K562 (cell line): ENCODE data around the gene VPS26A. TPM values are rescaled to one million over a fixed set of nuclear protein-coding genes. Genes with fewer than 3 reads are reported as not detected.

Source experiments
- BACH1 ChIP-seq: fragments of 200-800 bp; sonication (Bioruptor generic); IDR thresholded peaks from 2 replicates; pipeline ENCODE4 v1.6.1; 2016; ENCODE audit warnings: missing genetic modification characterization, missing compliant biosample characterization
- DDX20 ChIP-seq: fragments of 450-650 bp; IDR thresholded peaks from 2 replicates; pipeline ENCODE4 v1.6.1; 2016; ENCODE audit warnings: missing genetic modification characterization, low read depth, mild to moderate bottlenecking, missing compliant biosample characterization, moderate library complexity
- E2F5 ChIP-seq: sonication (generic); formaldehyde crosslinking; IDR thresholded peaks from 2 replicates; pipeline ENCODE4 v1.8.0; 2022; ENCODE audit warnings: mild to moderate bottlenecking, missing genetic modification reagents
- EGR1 ChIP-seq: fragments of 450-650 bp; conservative IDR thresholded peaks from 2 replicates; pipeline ENCODE4 v1.6.1; 2017; ENCODE audit warnings: mild to moderate bottlenecking
- HNRNPLL ChIP-seq: fragments of 200-400 bp; formaldehyde crosslinking; IDR thresholded peaks from 2 replicates; pipeline ENCODE4 v1.6.1; 2017; ENCODE audit warnings: low read length, low read depth, mild to moderate bottlenecking; ENCODE audit not compliant: poor library complexity, severe bottlenecking
- KDM1A ChIP-seq, 2 experiments: fragments of 450-650 bp; IDR thresholded peaks; 2 replicates each; pipeline ENCODE4 v1.6.1; 2016; ENCODE audit warnings: mild to moderate bottlenecking in 2 of 2
- NONO ChIP-seq, 2 experiments: fragments of 200-400 bp in 1 of 2; fragments of 450-650 bp in 1 of 2; formaldehyde crosslinking in 1 of 2; IDR thresholded peaks; 2 replicates each; pipeline ENCODE4 v1.6.1; 2017; ENCODE audit warnings: low read depth in 2 of 2, mild to moderate bottlenecking in 2 of 2, moderate library complexity in 2 of 2, low read length in 1 of 2
- NUFIP1 ChIP-seq: fragments of 450-650 bp; IDR thresholded peaks from 2 replicates; pipeline ENCODE4 v1.6.1; 2018; ENCODE audit not compliant: partially characterized antibody
- RBBP5 ChIP-seq: fragments of 200-600 bp; sonication (generic); IDR thresholded peaks from 2 replicates; pipeline ENCODE4 v1.6.1; 2012; ENCODE audit warnings: borderline replicate concordance, mild to moderate bottlenecking, low read length, control low read depth, inconsistent platforms; ENCODE audit not compliant: insufficient read depth, poor library complexity, severe bottlenecking
- SLC30A9 ChIP-seq: fragments of 250-450 bp; sonication (Bioruptor Pico); IDR thresholded peaks from 2 replicates; pipeline ENCODE4 v1.8.0; 2022; ENCODE audit warnings: mild to moderate bottlenecking, moderate library complexity
- SMARCA5 ChIP-seq: fragments of 450-650 bp; IDR thresholded peaks from 2 replicates; pipeline ENCODE4 v1.6.1; 2016
- SMARCE1 ChIP-seq: fragments of 450-650 bp; IDR thresholded peaks from 2 replicates; pipeline ENCODE4 v1.7.1; 2016; ENCODE audit warnings: mild to moderate bottlenecking
- SNIP1 ChIP-seq: fragments of 450-650 bp; IDR thresholded peaks from 2 replicates; pipeline ENCODE4 v1.7.1; 2017; ENCODE audit warnings: low read depth, mild to moderate bottlenecking
- UBTF ChIP-seq, 2 experiments: IDR thresholded peaks; 2 replicates each; pipeline ENCODE4 v1.6.1; 2012; ENCODE audit warnings: improper control_type of control experiment in 2 of 2, low read depth in 2 of 2, low read length in 2 of 2, borderline replicate concordance in 1 of 2
- ZBTB34 ChIP-seq: fragments of 250-450 bp; sonication (Bioruptor Pico); IDR thresholded peaks from 2 replicates; pipeline ENCODE4 v1.8.0; 2021; ENCODE audit warnings: mild to moderate bottlenecking, moderate library complexity
- ZBTB7A ChIP-seq: IDR thresholded peaks from 2 replicates; pipeline ENCODE4 v1.6.1; 2011; ENCODE audit warnings: low read depth, mild to moderate bottlenecking, low read length, moderate library complexity, borderline replicate concordance; ENCODE audit not compliant: control insufficient read depth
- ZBTB9 ChIP-seq: fragments of 450-650 bp; formaldehyde crosslinking; IDR thresholded peaks from 2 replicates; pipeline ENCODE4 v1.4.0; 2020; ENCODE audit warnings: mild to moderate bottlenecking, moderate library complexity
- ZFP36 ChIP-seq: fragments of 150-350 bp; IDR thresholded peaks from 2 replicates; pipeline ENCODE4 v1.6.1; 2018; ENCODE audit warnings: low read length, low read depth; ENCODE audit not compliant: partially characterized antibody
- ZNF140 ChIP-seq: fragments of 250-450 bp; sonication (Bioruptor Pico); IDR thresholded peaks from 2 replicates; pipeline ENCODE4 v1.8.0; 2021; ENCODE audit warnings: moderate library complexity, mild to moderate bottlenecking, inconsistent platforms
- ZNF24 ChIP-seq: fragments of 450-650 bp; IDR thresholded peaks from 2 replicates; pipeline ENCODE4 v1.6.1; 2016
- ZNF408 ChIP-seq: fragments of 250-450 bp; sonication (Bioruptor Pico); IDR thresholded peaks from 2 replicates; pipeline ENCODE4 v1.4.0; 2020; ENCODE audit warnings: low read depth, mild to moderate bottlenecking, moderate library complexity
- polyA plus RNA-seq, 8 experiments: library from polyadenylated mRNA; depleted of rRNA in 4 of 8; stranded (reverse) in 5 of 8; unstranded in 3 of 8; fragments of >200 nt; fragmentation: Nextera tagmentation in 2 of 8; fragmentation: Illumina TruSeq in 1 of 8; extraction: Ambion mirVana in 2 of 8; extraction: Trizol in 1 of 8; gene quantifications; 2 replicates each; pipeline versions ENCODE4 v1.2.1 to v1.2.3, GENCODE V29; 2011 to 2014; ENCODE audit warnings: inconsistent platforms in 1 of 8, missing spikeins in 1 of 8
- total RNA-seq, 7 experiments: library from RNA; depleted of rRNA in 6 of 7; stranded (reverse); fragments of >200 nt in 6 of 7; fragmentation: Illumina TruSeq in 2 of 7; extraction: Trizol in 2 of 7; gene quantifications; 2 replicates each; pipeline versions ENCODE4 v1.2.1 to v1.2.3, GENCODE V29; 2011 to 2021; ENCODE audit warnings: low replicate concordance in 1 of 7

Gene VPS26A
- total and polyA plus RNA-seq, 9 of the 15 experiments (the other 6 are each of a cell fraction or from before 2014, with no cell fraction given) = 47.1 to 137 (median 69.3) TPM

GRCh38 chr10:69088801-69089501, 35.0 kb upstream of the VPS26A start (continued):
- TF ChIP-seq UBTF (IDR thresholded peaks at IDR 0.05; ENCODE audit: borderline replicate concordance in 1 of 2, low read depth in 2 of 2, low read length in 2 of 2) (no peak), NUFIP1 (no peak), ZNF24 (no peak), ZBTB9 (peak; percentile 72; the same call in 1 of the 2 replicates), SMARCA5 (no peak), KDM1A (IDR thresholded peaks at IDR 0.05) (peak; percentile 50 to 56), BACH1 (peak; percentile 69; the same call in 1 of the 2 replicates), DDX20 (tag) (peak; percentile 14; the same call in 1 of the 2 replicates), ZBTB7A (no peak), SMARCE1 (peak; percentile 57), SNIP1 (no peak), SLC30A9 (CRISPR knock-in tag) (no peak), ZBTB34 (CRISPR knock-in tag) (no peak), ZFP36 (no peak), ZNF140 (CRISPR knock-in tag) (no peak), EGR1 (no peak), HNRNPLL (no peak), E2F5 (CRISPR knock-in tag) (no peak), ZNF408 (CRISPR knock-in tag) (no peak), RBBP5 (no peak), NONO (IDR thresholded peaks at IDR 0.05; ENCODE audit: low read depth in 2 of 2, low read length in 1 of 2) (no peak)
